Measurements from ENCODE around the gene FRMD4B.

The FRMD4B gene

GRCh38 chr3:69405067-69405466 is 19.2 kb upstream of the FRMD4B start:
- DNase-seq (ENCODE audit: low read depth, low spot score): no peak

DNA sequence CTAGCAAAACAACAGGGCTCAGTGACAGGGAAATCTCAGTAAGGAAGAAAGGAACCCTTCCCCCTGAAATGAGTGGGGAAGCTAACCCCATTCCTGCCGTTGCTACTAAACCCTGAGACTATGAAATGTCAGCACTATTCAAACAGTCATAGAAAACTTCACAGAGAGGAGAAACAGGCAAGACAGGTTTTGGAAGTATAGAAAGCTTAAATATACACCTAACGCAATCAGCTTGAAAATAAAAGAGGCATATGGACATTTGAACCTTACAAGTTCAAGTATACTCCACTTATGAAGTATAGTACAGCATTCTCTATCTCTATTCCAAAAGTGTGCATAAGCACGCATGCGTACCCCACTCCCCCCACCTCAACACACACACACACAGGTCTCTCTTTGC is 17.6 kb upstream of the FRMD4B start:
- DNase-seq (ENCODE audit: low read depth, low spot score): no peak

- no peak for DNase-seq (ENCODE audit: low read depth, low spot score)
Observed at GRCh38 chr3:69400683-69401082, 14.8 kb upstream of the FRMD4B start.

DNA sequence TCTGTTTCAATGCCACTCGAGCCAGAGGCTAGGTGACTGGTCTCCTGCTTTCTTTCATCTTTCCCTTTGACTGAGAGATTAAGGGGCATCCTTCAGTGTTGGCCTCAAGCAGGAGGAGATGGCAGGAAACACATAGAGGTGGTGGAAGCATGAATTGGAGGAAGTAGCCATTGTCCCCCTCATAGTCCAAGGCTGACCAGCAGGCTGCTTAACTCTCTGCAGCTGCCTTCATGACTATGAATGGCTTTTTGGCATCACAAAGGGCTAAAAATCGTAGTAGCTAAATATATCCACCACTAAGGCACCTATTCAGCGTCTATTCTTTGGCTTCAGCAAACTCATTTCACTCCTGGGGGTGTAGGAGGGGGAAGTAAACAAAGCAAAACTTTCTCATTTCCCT is 7.0 kb upstream of the FRMD4B start:
- DNase-seq (ENCODE audit: low read depth, low spot score): no peak

- no peak for DNase-seq (ENCODE audit: low read depth, low spot score)
Observed at GRCh38 chr3:69392415-69392814, 6.5 kb upstream of the FRMD4B start.

DNA sequence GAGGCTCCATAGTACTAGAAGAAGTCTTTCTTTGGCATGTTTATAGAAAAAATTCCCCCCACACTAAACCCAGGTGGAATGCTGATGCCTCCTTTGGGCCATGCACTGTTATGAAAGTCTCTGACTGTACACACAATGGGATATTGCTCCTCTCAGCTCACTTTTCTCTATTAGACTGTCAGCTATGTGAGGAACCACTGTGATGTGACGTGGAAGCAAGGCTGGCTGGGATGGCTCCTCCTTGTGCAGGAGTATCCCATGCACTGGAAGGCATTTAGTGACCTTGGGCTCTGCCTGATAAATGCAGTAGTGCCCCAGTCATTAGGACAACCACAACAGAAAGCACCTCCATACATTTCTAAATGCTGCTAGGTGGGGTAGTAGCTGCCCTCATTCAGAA is 5.7 kb upstream of the FRMD4B start:
- no peak for DNase-seq (ENCODE audit: low read depth, low spot score)

- DNase-seq (ENCODE audit: low read depth, low spot score): no peak
Observed at GRCh38 chr3:69390771-69391170, 4.9 kb upstream of the FRMD4B start.

GRCh38 chr3:69389520-69390248 is 3.8 kb upstream of the FRMD4B start:
- no peak for DNase-seq (ENCODE audit: low read depth, low spot score)

DNA sequence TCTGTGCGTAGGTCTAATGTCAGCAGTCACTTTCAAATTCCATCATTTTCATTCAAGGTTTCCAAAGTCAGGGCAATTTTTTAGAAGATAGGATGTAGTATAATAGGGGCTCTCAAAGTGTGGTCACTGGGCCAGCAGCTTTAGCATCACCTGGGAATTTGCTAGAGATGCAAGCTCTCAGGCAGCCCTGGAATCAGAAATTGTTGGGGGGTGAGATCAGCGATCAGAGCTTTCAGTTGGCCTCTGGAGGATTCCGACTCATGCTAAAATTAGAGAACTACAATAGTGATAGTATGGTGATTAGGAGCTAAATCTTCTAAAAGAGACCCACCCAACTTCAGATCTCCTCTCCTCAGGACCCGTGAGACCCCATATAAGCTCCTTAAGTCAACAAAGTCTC is 2.4 kb upstream of the FRMD4B start:
- no peak for DNase-seq (ENCODE audit: low read depth, low spot score)

- no peak for DNase-seq (ENCODE audit: low read depth, low spot score)
Observed at GRCh38 chr3:69386556-69387385, 883 bp upstream of the FRMD4B start.

- no peak for DNase-seq (ENCODE audit: low read depth, low spot score)
Observed at GRCh38 chr3:69385123-69385722, 665 bp downstream of the FRMD4B start.

DNA sequence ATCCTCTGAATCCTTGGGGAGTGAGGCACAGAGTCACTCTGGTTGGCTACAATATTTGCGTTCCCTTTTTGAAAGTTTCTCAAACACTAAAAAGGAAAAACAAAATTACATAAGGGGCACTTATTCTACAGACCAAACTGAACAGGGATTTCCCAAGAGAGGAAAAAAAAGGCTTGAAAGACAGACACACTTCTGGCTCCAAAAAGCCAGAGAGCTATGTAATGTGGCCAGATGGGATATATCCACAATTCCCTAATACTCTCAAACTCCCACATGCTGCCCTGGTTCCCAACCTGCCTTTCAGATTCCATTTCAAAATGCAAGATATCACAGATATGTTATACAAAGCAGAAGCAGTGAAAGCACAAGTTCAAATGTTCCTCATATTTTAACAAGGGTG is 1.6 kb downstream of the FRMD4B start:
- DNase-seq (ENCODE audit: low read depth, low spot score): no peak

- DNase-seq (ENCODE audit: low read depth, low spot score): no peak
Observed at GRCh38 chr3:69379661-69380060, 6.2 kb downstream of the FRMD4B start.

DNA sequence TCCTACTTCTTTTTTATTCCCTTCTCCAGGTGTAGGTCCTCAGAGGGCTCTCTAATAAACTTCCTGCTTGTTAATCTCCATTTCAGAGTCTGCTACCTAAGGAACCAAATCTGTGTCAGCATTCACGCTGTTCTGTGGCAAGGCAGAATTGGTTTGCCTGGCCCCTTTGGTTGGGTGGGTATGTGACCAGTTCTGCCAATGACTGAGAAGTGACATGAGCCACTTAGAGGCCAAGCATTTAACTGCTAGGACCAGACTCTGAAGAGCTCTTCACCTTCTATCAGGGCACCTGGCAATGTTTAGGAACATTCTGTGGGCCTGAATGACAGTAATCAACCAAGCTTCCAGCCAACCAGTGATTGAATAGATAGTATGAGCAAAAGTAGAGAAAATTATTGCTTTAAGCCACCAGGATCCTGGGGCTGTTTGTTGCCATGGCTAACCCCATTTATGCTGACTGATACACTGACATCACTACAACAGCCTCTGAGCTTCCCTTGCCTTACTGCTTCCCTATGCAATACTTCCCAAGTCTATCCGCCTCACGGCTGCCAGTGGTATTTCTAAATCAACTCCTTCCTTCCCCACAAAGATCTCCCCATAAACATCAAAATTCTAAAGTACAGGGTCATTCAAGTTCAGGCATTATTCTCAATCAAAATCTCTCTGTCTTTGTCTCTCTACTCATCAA is 7.6 kb downstream of the FRMD4B start:
- DNase-seq (ENCODE audit: low read depth, low spot score): no peak

DNA sequence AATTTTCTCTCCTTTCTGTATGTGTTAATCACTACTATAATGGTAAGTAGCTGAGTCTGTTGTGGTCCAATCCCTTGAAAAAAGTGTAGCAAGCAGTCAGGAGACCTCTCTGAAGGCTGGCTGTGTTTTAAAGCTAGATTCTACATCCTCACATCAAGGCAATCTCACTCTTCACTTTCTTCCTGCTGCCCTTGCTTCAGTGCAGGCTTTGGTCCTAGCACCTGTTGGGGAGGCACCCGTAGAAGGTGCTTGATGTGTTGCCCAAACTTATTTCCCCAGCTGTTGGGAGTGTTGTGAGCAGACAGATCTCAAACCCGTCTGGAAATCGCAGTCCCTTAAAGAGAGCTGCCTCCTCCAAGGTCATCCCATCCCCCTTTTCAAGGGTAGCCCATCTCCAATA is 8.6 kb downstream of the FRMD4B start:
- no peak for DNase-seq (ENCODE audit: low read depth, low spot score)

GRCh38 chr3:69376731-69377130 is 9.2 kb downstream of the FRMD4B start:
- DNase-seq (ENCODE audit: low read depth, low spot score): no peak

DNA sequence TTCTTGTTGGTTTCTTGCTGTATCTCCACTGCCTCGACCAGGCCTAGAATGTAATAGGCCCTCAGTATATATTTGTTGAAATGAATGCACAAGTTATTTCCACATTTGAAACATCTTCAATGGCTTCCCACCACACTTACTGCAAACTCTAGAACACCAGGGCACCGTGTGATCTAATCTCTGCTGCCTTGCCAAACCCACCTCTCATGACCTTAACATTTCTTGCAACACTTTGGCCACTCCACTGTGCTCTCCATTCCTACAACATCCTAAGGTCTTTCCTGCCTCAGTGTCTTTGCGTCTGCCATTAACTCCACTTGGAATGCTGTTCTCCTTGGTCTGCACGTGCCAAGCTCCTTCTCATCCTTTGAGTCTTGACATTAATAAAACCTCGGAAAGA is 14.1 kb downstream of the FRMD4B start:
- DNase-seq (ENCODE audit: low read depth, low spot score): no peak

- no peak for DNase-seq (ENCODE audit: low read depth, low spot score)
Observed at GRCh38 chr3:69370901-69371301, 15.0 kb downstream of the FRMD4B start.

GRCh38 chr3:69370156-69370883 is 15.6 kb downstream of the FRMD4B start:
- DNase-seq (ENCODE audit: low read depth, low spot score): no peak

- no peak for DNase-seq (ENCODE audit: low read depth, low spot score)
Observed at GRCh38 chr3:69368129-69368741, 17.7 kb downstream of the FRMD4B start.

DNA sequence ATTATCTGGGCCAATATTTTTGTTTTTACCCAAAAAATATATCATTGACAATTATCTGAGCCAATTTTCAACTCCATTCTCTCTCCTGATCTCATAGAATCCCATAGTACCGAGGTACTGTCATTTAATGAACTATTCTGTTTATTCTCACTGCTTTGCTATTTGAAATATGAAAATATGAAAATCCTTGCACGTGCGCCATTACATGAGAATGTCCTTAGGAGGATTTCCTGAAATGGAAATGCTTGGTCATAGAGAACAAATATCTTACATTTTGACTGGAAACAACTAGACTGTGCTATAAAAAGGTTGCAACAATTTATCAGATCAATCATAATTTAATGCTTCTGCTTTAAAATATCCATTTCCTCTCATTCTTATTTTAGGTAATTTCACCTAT is 18.3 kb downstream of the FRMD4B start:
- no peak for DNase-seq (ENCODE audit: low read depth, low spot score)
